HFFc6 (cell line): ENCODE data around the gene LHPP. TPM values are rescaled to one million over a fixed set of nuclear protein-coding genes. Genes with fewer than 3 reads are reported as not detected.

Source experiments
- DNase-seq: peaks from one replicate; pipeline ENCODE4 v3.0.0-alpha.2; 2018
- H3K27ac Mint-ChIP-seq: 2 replicates; pipeline ENCODE4 v1.8.0; 2020; ENCODE audit warnings: mild to moderate bottlenecking, mixed read lengths
- H3K27me3 Mint-ChIP-seq: 2 replicates; pipeline ENCODE4 v1.8.0; 2021; ENCODE audit warnings: mild to moderate bottlenecking, moderate library complexity, mixed read lengths; ENCODE audit not compliant: insufficient read depth
- H3K36me3 Mint-ChIP-seq: 2 replicates; pipeline ENCODE4 v1.8.0; 2021; ENCODE audit warnings: low read depth, mixed read lengths
- H3K4me1 Mint-ChIP-seq: 2 replicates; pipeline ENCODE4 v1.8.0; 2020; ENCODE audit warnings: low read depth, mixed read lengths
- H3K4me3 Mint-ChIP-seq: 2 replicates; pipeline ENCODE4 v1.8.0; 2020; ENCODE audit warnings: mild to moderate bottlenecking, moderate library complexity, mixed read lengths
- H3K9me3 Mint-ChIP-seq: 2 replicates; pipeline ENCODE4 v1.8.0; 2020; ENCODE audit warnings: mild to moderate bottlenecking, mixed read lengths
- total RNA-seq, 6 experiments: library from RNA; stranded (reverse); fragmentation: NEBNext Ultra II Directional; extraction: Animal tissue kit (Norgen Biotek cat#: 25700); gene quantifications; 2 replicates in 1 of 6; 3 replicates in 5 of 6; pipeline ENCODE4 v1.2.3, GENCODE V29; 2021
- TF ChIP-seq, protein P1 (sequence below): fragments of 200-600 bp; sonication (generic); IDR thresholded peaks from 2 replicates; pipeline ENCODE4 v1.5.0; 2021; ENCODE audit warnings: antibody characterized with exemption, mild to moderate bottlenecking

The LHPP gene
- total RNA-seq, 6 experiments from 2014 or later: 12.5 to 17.3 (median 14.0) TPM

DNA sequence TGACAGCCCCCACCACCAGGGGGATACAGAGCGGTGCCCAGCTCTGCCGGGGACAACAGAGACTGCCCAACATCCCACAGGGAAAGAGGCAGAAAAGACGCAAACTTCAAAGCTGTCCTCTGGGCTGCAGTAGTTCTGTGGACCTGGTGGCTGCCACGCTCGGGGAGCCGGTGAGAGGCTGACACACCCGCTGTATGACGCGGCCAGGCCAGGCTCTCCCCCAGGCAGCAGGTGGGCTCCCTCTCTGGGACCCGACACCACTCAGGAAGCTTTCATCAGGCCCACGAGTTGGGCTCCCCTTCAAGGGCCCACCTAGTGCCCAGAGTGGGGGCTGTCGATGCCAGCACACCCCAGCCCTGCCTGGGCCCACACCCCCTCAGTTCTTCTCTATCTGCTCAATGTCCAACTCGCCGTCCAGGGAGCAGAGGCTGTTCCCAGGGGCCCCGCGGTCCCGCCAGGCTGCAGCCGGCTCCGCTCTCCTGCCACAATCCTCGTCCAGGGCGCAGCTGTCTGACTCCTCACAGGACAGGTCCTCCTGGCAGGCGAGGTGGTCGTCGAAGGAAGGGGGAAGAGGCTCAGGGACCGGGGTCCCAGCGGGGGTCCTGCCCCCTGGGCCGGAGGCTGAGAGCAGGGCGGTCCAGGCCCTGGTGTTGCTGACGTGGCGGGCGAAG lies 161.4 kb downstream of the LHPP start:
- no peak overlapping the region for H3K4me3 Mint-ChIP-seq
- H3K27me3 Mint-ChIP-seq: 0 out of 2 replicates have a peak, but pooled peaks cover 3% of the 10 kb centered on the region
- no peaks in the 10 kb centered on the region for H3K9me3 Mint-ChIP-seq
- H3K27ac Mint-ChIP-seq: no peak overlapping the region
- DNase-seq: no peak
- no peaks in the 10 kb centered on the region for H3K4me1 Mint-ChIP-seq
- TF ChIP-seq, protein P1, sequence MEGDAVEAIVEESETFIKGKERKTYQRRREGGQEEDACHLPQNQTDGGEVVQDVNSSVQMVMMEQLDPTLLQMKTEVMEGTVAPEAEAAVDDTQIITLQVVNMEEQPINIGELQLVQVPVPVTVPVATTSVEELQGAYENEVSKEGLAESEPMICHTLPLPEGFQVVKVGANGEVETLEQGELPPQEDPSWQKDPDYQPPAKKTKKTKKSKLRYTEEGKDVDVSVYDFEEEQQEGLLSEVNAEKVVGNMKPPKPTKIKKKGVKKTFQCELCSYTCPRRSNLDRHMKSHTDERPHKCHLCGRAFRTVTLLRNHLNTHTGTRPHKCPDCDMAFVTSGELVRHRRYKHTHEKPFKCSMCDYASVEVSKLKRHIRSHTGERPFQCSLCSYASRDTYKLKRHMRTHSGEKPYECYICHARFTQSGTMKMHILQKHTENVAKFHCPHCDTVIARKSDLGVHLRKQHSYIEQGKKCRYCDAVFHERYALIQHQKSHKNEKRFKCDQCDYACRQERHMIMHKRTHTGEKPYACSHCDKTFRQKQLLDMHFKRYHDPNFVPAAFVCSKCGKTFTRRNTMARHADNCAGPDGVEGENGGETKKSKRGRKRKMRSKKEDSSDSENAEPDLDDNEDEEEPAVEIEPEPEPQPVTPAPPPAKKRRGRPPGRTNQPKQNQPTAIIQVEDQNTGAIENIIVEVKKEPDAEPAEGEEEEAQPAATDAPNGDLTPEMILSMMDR: no peak
- no peaks in the 10 kb centered on the region for H3K36me3 Mint-ChIP-seq

DNA sequence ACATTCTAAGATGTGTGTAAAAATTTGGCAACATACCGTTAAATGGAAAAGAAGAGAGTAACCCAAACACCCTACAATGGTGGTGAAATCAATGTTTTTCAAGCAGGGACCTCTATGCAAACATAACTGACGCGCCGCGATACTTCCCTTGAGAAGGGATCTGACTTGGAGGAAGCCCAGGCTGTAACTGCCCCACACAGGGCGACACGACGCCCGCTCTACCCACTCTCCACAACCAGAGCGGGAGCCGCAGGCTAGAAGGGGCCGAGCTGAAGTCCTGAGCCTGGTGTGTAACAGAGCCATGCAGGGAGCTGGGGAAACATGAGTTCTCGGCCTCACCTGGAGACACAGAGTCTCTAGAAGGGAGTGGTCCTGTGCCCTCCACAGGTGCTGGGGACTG lies 162.4 kb downstream of the LHPP start:
- Mint-ChIP-seq H3K27me3 (0 out of 2 replicates have a peak, but pooled peaks cover 3% of the 10 kb centered on the region), H3K9me3 (no peaks in the 10 kb centered on the region), H3K4me1 (no peaks in the 10 kb centered on the region), H3K4me3 (no peak overlapping the region), H3K27ac (no peak overlapping the region), H3K36me3 (no peaks in the 10 kb centered on the region)
- TF ChIP-seq, protein P1: no peak
- no peak for DNase-seq

DNA sequence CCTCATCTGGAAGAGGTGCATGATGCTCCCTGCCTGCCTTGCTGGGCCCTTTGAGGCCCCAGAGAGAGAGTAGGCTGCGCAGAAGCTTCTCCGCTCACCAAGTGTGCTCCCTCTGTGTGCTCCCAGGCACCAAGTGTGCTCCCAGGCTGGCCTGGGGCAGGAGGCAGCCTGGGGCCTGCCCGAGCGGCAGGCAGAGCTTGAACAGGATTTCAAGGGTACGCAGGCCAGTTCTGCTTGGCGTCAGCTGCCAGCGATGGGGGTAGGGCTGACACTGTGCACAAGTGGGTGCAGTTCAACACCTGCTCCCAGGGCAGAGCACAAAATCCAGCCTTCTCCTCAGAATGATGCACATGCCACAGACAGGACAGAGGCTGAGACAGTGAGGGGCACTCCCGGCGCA lies 162.8 kb downstream of the LHPP start:
- no peak for DNase-seq
- no peaks in the 10 kb centered on the region for H3K36me3 Mint-ChIP-seq
- TF ChIP-seq, protein P1: no peak
- H3K27ac Mint-ChIP-seq: no peak overlapping the region
- no peak overlapping the region for H3K4me3 Mint-ChIP-seq
- H3K4me1 Mint-ChIP-seq: no peaks in the 10 kb centered on the region
- 0 out of 2 replicates have a peak, but pooled peaks cover 3% of the 10 kb centered on the region for H3K27me3 Mint-ChIP-seq
- H3K9me3 Mint-ChIP-seq: no peaks in the 10 kb centered on the region

DNA sequence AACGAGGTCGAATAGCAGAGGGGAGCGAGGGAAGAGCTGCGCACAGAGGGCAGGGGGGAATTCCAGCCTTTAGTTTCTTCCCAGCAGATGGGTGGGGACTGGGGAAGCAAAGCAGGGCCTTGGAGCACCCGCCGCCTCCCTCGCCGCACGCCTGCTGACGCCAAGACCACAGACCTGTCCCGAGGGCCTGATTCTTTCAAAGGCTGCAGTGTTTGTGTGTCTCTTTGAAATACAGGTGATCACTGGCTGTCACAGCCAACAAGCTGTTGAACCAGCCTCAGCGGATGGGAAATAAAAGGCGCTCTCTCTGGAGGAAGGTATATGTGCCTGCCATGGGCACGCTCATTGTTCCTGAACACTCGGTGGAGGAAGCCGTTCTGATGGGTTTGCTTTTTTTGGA lies 163.3 kb downstream of the LHPP start:
- H3K4me1 Mint-ChIP-seq: no peaks in the 10 kb centered on the region
- no peak overlapping the region for H3K27ac Mint-ChIP-seq

DNA sequence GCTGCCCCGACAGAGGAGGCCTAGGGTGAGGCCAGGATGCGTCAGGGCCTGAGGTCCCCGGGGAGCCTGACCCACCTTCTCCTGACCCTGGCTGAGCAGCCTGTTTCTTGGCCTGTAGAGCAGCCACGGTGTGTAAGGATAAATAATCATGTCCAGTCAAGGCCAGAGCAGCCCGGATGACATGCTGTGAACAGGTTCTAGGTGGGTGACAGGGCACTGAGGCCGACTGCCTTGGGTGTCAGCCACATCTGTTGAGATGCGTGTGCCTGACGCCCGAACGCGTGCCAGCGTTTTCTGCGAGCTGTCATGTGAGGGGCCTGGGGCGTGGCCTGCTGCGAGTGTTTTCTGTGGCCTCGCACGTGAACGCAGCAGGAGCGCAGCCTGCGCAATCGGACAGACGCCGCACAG lies 164.2 kb downstream of the LHPP start:
- H3K27ac Mint-ChIP-seq: no peak overlapping the region
- TF ChIP-seq, protein P1: no peak
- no peaks in the 10 kb centered on the region for H3K4me1 Mint-ChIP-seq
- H3K27me3 Mint-ChIP-seq: 0 out of 2 replicates have a peak, but pooled peaks cover 3% of the 10 kb centered on the region
- no peaks in the 10 kb centered on the region for H3K36me3 Mint-ChIP-seq
- no peak overlapping the region for H3K4me3 Mint-ChIP-seq
- DNase-seq: no peak
- H3K9me3 Mint-ChIP-seq: no peaks in the 10 kb centered on the region

More for the DNA sequence above, 163.3 kb downstream of the LHPP start:
- Mint-ChIP-seq H3K4me3 (no peak overlapping the region), H3K27me3 (0 out of 2 replicates have a peak, but pooled peaks cover 3% of the 10 kb centered on the region), H3K9me3 (no peaks in the 10 kb centered on the region), H3K36me3 (no peaks in the 10 kb centered on the region)
- DNase-seq: no peak
- TF ChIP-seq, protein P1: no peak
